GM18907 (cell line): Measurements from ENCODE around the gene ADGRV1.
"Not testable (repeated sequence)": the region's sequence is repeated elsewhere in the genome, so short reads cannot be mapped to it uniquely, and the experiment has no call there.

Experiments
- ATAC-seq: cut with Tn5 transposase; IDR thresholded peaks from one replicate; pipeline ENCODE4 v1.9.1; 2021; ENCODE audit warnings: mild to moderate bottlenecking, moderate library complexity; ENCODE audit not compliant: unreplicated experiment

ADGRV1 gene

DNA sequence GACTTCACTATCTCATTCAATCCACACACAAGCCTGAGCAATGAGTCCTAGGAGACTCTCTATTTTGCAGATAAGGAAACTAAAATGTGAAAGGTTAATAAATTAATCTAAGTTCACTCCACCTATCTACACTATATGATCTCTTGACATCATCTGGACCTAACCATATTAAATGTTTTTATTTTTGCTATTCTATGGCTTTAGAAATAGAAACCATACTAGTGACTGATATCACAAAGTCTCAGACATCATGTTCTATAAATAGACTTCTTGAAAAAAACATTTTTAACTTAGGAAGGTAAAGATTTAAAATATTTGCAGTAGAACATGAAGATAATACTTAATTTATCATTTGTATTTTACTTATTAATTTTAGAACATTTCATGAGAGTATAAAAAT lies 9.4 kb upstream of the ADGRV1 start:
- ATAC-seq: no peak

- ATAC-seq: no peak
Observed at GRCh38 chr5:90549729-90550275, 8.8 kb upstream of the ADGRV1 start.

- no peak for ATAC-seq
Observed at GRCh38 chr5:90550963-90551362, 7.6 kb upstream of the ADGRV1 start.

GRCh38 chr5:90551376-90551775 lies 7.2 kb upstream of the ADGRV1 start:
- ATAC-seq: no peak

GRCh38 chr5:90553711-90554110 lies 4.9 kb upstream of the ADGRV1 start:
- ATAC-seq: no peak

DNA sequence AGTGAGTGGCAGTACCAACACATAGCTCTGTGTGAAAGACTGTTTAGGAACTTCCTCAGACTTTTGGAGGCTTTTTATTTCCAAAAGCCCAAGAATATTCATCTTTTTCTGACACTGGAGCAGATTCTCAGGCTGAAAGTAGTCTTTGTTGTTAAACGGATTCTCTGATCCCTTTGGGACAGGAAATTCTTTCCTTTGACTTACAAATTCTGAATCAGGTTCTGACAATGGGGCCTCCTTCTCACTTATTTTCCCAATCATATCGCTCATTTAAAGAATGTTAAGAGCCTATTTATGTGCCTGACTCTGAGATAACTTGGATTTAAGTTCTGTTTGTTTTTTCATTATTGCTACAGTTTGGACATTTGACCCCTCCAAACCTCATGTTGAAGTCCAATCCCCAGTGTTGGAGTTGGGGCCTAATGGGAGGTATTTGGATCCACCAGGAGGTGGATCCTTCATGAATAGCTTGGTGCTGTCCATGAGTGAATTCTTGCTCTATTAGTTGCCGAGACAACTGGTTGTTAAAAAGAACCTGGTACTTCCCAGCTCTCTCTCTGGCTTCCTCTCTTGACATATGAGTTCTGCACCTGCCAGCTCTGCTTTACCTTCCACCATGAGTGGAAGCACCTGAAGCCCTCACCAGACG lies 4.1 kb upstream of the ADGRV1 start:
- no peak for ATAC-seq

- ATAC-seq: no peak
Observed at GRCh38 chr5:90555666-90556065, 2.9 kb upstream of the ADGRV1 start.

GRCh38 chr5:90557391-90557790 lies 1.2 kb upstream of the ADGRV1 start:
- ATAC-seq: no peak

DNA sequence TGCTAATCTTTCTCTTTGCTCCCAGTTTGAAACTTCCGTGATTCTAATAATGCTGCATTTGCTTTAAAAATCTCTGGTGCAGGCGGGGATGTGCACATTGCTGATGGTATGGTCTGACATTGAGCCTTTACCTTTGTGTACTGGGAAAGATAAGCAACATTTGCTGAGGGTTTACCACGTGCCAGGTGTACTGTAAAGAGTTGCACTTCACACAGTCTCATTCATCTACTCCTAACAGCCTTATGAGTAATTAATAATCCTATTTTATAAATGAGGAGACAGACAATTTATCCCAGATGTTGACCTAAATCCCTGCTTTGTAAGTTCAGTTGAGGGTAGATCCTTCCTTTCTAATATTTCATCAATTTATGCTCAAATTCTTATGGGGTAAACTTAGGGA lies 726 bp upstream of the ADGRV1 start:
- no peak for ATAC-seq

DNA sequence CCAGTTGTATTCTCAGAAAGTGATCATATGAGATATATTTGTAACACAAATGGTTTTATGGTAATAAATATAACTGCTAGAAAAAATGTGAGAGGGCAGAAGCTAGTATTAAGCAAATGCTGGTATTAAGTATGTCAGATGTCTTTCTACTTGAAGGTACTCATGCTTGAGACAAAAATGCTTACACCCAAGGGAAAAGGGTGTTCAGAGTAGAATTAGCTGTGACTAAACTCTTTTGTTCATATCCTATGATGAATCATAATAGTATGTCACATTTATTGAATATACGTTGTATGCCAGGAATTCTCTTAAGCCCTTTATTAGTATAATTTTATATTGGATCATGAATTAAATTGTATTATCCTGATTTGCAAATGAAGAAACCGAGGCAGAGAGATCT lies 2.2 kb downstream of the ADGRV1 start:
- ATAC-seq: no peak

GRCh38 chr5:90561766-90562165 lies 3.2 kb downstream of the ADGRV1 start:
- no peak for ATAC-seq

DNA sequence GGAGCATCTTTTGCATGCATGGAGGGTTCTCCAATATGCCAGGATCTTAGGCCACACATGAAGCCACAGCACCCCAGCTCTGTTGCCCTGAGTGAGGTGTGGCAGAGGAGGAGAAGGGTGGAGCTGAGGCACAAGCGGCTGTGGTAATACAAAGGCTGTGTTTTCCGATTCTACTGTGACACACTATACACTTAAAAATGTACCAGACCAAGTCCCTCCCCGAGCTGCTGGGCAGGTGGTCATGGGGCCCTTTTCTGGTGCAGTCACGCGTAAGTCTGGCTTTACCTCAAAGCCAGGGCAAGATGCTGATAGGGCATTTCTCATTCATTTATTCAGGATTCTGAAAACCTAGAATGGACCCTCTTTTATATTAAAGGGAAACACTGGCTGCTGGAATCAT lies 3.7 kb downstream of the ADGRV1 start:
- ATAC-seq: no peak

DNA sequence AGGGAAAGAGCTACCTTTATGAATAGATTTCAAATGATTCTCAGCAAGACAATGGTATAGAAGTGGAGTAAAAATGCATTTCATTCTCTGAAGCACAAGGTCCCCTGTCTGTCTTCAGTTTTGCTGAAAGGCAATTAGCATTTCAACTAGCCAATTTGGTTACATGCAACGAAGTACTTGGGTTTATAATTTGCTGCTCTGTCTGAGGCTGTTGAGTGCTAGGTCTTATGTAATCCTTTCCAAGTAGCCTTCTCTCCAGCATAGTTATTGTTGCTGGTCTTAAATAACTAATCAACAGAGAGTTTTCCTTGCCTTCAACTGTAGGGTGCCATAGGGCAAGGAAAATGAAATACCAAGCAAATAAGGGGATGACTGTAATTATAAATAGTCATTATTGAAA lies 4.5 kb downstream of the ADGRV1 start:
- no peak for ATAC-seq

DNA sequence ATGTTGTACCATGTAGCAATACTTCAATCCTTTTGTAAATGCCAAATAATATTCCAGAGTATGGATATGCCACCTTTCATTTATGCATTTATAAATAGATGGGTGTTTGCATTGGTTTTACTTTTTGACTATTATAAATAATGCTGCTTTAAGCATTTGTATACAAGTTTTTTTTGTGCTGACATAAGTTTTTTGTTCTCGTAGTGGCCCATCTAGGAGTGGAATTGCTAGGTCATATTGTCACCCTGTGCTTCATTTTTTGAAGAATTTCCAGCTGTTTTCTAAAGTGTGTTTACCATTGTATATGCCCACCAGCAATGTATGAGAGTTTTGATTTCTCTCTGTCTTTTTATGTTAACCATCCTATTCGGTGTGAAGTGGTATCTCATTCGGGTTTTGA lies 6.9 kb downstream of the ADGRV1 start:
- no peak for ATAC-seq

- ATAC-seq: no peak
Observed at GRCh38 chr5:90569084-90569483, 10.5 kb downstream of the ADGRV1 start.

DNA sequence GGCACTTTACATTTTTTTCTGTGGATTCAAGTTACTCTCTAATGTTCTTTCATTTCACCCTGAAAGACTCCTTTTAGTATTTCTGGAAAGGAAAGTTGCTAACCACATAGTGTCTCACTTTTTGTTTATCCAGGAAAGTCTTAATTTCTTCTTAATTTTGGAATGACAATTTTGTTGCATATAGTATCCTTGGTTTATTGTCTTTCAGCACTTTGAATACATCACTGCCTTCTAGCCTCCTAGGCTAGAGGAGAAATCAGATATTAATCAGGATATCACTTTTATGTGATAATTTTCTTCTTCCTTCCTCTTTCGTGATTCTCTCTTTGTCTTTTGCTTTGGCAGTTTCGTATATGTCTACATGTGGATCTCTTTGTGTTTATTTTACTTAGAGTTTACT lies 11.4 kb downstream of the ADGRV1 start:
- ATAC-seq: no peak

- no peak for ATAC-seq
Observed at GRCh38 chr5:90571147-90571773, 12.7 kb downstream of the ADGRV1 start.

DNA sequence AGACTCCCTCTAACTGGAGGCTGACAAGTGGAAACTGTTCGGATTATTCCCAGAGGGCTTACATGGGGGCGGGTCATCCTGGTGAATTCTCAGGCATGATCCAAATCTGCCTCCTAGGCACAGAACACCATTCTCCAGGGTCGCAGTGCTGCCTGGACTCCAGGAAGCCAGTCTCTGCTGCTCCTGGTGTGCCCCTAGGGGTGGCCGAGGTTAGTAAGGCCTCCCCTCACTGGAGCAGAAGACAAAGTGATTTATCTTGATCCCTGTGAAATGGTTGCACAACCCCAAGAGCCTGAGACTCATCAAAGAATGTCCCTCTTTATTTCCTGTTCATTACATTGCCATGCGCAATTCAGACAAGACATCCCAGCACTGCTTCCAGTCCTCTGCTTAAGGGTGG lies 17.1 kb downstream of the ADGRV1 start:
- ATAC-seq: no peak

- not testable (repeated sequence) for ATAC-seq
Observed at GRCh38 chr5:90576566-90576965, 18.0 kb downstream of the ADGRV1 start.

DNA sequence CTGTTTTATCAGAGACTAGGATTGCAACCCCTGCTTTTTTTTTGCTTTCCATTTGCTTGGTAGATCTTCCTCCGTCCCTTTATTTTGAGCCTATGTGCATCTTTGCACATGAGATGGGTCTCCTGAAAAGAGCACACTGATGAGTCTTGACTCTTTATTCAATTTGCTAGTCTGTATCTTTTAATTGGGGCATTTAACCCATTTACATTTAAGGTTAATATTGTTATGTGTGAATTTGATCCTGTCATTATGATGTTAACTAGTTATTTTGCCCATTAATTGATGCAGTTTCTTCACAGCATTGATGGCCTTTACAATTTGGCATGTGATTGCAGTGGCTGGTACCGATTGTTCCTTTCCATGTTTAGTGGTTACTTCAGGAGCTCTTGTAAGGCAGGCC lies 21.3 kb downstream of the ADGRV1 start:
- not testable (repeated sequence) for ATAC-seq

DNA sequence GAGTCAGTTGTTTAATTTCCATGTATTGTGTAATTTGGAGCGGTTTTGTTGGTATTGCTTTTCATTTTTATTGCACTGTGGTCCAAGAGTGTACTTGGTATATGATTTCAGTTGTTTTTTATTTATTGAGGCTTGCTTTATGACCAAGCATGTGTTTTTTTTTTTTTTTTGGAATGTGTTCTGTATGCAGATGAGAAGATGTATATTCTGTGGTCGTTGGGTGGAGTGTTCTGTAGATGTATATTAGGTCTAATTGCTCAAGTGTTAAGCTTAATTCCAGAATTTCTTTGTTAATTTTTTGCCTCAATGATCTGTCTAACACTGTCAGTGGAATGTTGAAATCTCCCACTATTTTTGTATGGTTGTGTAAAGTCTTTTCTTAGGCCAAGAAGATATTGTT lies 23.4 kb downstream of the ADGRV1 start:
- ATAC-seq: no peak

GRCh38 chr5:90585337-90585986 lies 26.9 kb downstream of the ADGRV1 start:
- ATAC-seq: no peak
